Measurements from ENCODE around the gene KAT2B.

GRCh38 chr3:20143519-20143918, 103.3 kb downstream of the KAT2B start:
- TF ChIP-seq EZH2 (IDR thresholded peaks at IDR 0.05) (no peak), POLR2AphosphoS5 (IDR thresholded peaks at IDR 0.05; ENCODE audit: borderline replicate concordance, low read depth, low read length) (no peak), FOXP2 (optimal IDR thresholded peaks at IDR 0.05; ENCODE audit: control extremely low read depth, extremely low read length, insufficient read depth) (no peak)

All from SK-N-MC (cell line).